GM21786 (cell line): ENCODE results near the gene SAG.

Experiments used
- ATAC-seq: cut with Tn5 transposase; IDR thresholded peaks from one replicate; pipeline ENCODE4 v1.9.1; 2021; ENCODE audit not compliant: unreplicated experiment

SAG gene

DNA sequence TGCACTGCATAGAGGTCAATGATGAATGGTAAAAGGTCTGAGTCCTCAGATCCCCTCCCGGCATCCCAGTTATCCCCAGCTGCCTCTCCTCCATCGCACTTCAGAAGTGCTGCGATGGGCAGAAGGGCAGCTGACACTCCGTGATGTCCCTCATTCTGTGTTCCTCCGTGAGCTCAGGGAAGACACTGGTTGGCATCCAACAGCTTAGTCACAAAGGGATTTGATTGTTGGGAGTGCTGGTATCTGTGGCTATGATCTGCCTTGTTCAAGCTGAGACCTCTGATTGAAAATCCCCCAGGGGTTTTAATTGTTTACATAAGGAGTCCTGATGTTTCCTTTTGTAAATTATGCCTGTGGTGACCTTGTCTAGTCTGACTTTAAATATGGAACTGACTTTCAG, 19.0 kb upstream of the SAG start:
- ATAC-seq, result no peak

DNA sequence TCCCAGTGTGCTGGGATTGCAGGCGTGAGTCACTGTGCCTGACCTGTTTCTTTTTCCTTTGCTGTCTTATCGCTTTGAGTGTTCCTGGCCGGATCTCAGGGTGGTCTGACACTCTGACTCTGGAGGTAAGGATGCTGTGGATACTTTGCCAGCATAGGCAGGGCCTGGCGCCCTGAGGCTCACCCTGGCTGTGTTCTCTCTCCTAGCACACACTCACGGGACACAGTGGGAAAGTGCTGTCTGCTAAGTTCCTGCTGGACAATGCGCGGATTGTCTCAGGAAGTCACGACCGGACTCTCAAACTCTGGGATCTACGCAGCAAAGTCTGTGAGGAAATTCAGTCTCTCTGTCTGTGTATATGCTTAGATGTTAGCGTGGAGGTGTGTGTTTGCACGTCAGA, 18.0 kb upstream of the SAG start:
- no peak for ATAC-seq

DNA sequence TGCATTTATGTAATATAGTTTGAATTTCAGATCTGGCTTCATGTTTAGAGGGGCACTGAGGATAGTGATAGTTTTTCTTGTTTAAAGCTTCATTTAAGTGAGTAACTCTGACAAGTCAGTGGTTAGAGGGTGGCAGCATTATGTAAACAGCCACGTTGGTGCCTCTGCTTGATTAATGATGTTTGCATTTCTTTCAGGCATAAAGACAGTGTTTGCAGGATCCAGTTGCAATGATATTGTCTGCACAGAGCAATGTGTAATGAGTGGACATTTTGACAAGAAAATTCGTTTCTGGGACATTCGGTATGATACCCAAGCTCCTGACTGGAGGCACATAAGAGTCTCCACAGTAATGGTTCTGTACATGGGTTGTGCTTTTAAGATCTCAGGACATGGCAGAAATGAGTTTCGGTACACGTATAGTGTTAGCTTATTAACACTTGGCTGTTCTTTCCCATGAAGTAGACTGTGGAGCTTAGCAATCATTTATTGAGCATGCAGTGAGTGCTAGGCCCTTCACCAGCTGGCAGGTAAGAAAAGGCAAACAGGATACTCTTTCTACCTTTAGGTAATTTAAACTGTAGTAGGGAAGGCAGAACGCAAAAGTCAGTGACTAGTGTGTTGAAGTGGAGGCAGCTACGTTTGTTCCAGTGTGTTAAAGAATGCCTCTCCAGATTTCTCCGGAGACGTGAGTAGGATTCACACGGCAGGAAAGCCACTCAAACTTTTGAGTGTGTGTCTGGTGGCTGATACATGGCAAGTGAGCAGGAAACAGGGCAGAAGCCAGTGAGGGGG, 17.4 kb upstream of the SAG start:
- ATAC-seq, result no peak

DNA sequence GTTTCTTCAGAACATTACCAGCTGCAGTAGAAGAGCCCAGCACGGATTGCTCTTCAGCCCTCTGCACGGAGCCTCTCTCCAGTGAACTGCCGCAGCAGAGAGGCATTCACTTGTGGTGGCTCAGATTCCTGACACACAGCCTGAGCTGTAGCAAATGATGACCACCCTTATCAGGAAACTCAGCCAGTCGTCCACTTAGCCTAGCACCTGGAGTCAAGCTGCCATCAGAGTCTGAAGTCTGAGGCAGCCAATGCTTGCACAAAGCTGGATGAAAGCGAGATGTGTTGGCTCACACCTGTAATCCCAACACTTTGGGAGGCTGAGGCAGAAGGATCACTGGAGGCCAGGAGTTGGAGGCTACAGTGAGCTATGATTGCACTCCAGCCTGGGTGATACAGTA, 11.7 kb upstream of the SAG start:
- no peak for ATAC-seq

DNA sequence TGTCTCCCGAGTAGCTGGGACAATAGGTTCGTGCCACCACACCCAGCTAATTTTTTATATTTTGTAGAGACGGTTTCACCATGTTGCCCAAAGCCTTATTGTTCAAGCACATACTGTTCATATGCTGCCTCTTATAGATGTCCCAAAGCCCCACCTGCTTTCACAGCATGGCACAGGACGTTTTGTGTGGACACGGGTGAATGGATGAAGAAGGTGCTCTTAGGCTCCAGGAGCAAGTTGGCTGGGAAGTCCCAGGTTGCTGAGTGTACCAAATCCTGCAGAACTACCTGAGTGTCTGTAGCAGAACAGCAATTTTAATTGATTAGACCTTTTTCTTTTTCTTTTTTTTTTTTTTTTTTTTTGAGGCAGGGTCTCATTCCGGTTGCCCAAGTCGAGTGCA, 10.5 kb upstream of the SAG start:
- ATAC-seq, result no peak

DNA sequence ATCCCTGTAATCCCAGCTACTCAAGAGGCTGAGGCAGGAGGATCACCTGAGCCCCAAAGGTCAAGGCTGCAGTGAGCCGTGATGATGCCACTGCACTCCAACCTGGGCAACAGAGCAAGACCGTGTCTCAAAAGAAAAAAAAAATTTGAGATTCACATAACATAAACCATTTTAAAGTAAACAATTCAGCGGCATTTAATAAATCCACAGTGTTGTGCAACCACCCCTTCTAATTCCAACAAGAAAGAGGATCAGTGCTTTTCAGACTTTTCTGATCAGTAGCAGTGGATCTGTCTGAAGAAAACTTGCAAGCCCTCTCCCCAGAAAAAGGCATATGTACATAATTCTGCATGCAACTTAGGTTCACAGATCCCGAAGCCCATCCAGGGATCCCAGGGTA, 7.2 kb upstream of the SAG start:
- no peak for ATAC-seq

DNA sequence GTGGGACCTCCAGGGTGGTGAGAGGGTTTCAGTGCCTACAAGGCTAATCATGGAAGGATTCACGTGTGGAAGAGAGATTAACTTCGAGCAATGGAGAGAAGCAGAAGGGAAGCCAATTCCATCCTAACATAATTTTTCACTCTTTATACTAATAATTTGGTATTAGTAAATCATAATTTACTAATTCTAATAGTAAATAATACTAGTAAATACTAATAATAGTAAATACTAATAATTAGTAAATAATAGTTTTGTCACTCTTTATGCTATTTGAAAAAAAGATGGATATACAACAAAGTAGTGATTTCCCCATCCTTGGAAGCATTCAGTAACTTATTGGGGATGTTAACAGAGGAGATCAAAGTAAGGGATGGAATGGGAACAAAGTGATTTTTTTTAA, 6.4 kb upstream of the SAG start:
- no peak for ATAC-seq

DNA sequence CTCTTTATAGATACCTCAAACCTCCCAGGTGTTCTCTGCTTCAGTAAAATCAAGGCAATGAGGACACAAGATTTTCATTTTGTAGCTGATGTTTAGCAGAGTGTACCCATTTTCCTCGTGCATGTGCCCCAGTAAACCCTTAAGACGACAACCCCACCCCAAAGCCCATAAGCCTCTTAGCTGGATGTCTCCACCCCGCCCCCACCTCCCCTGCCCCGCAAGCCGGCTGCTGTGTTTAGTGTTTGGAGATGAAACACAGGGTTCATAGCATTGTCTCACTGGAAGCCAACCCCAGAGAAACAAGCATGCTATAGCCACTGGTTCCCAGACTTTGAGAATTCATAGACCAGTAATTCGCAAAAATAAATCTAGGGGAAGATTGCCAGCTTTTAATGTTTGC, 5.8 kb upstream of the SAG start:
- ATAC-seq, result no peak

DNA sequence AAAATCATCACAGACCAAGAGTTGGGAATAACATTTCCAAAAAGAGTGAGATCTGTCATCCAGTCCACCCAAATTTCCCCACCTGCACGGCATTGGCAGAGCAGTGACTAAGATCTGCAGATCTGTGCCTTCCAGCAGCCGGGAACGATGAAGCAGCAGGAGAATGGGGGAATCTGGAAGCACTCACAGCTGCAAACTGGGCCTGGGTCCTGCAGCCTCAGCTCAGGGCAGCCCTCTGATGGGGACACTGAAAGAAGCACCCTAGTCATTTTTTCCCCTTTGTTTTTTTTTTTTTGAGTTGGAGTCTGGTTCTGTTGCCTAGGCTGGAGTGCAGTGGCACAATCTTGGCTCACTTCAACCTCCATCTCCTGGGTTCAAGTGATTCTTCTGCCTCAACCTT, 4.4 kb upstream of the SAG start:
- no peak for ATAC-seq

DNA sequence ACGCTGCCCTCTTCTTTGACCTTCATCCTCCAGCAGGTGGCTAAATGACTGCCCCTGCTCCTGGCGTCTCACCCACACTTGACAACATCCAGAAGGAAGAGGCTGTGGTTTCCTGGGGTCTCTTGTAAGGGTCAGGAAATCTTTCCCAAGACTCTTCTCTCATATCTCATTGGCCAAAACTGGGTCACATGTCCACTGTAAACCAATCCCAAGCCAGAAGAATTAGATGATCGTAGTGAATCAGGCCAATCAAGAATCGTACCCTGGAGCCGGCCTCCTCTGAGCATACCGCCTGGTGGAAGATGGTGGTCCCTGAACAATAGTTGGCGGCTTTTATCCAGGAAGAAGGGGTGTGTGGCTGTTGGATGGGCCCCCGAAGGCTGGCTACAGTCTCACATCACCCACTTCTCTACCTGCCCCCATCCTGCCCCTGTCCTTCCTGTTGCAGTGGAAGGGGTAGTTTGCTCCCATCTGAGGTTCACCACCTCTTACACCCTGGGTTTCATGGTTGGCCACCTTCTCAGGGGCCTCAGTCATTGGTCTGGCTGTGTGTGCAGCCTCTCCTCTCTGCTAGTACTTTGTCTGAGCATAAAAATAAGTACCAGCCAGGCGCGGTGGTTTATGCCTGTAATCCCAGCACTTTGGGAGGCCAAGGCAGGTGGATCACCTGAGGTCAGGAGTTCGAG, 3.8 kb downstream of the SAG start:
- no peak for ATAC-seq

DNA sequence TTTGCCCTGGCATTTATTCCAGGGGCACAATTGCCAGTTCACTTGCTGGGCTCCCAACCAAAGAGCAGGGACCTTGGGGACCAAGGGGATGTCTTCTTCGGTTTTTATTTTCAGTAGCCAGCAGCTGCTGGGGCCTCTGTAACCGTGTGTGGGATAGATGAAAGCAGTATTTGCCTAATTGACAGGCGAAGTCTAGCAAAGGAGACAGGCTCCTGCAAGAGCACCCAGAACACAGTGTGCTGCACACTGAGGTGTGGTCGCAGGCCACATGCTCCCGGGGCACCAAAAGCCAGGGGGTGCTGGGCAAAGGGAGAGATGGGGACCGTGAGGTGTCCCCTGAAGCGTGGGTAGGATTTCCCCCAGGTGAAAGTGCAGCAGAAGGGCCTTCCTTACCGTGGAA, 5.3 kb downstream of the SAG start:
- ATAC-seq, result no peak

DNA sequence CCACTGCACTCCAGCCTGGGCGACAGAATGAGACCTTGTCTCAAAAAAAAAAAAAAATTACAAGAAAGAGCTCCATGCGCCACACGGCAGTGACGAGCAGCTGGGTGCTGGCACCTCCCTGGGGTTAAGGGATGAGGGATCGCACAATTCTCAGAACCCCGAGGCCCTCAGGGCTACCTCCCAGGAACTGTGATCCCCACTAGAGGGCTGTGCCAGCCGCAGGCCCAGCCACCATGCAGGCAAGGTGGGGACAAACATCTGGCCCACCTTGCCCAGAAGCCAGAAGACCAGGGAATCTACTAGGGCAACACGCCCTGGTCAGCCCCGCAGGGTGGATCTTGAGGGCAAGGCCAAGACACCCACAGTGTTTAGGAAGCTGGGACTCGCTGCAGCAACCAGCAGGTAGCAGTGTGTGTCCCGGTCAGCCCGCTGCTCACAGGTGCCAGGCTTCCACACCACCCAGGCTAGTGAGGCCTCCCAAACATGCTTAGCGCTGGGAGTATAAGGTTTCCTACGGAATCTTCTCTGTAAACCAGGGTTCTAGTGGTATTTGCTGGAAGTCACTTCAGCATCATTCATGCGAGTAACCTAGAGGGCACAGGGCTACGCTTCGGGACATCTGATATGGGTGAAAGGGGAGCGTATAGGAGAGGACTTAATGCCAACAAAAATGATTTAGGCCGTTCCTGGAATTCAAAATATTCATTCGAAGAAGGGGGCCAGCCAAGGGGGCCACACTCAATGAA, 6.7 kb downstream of the SAG start:
- ATAC-seq, result no peak

DNA sequence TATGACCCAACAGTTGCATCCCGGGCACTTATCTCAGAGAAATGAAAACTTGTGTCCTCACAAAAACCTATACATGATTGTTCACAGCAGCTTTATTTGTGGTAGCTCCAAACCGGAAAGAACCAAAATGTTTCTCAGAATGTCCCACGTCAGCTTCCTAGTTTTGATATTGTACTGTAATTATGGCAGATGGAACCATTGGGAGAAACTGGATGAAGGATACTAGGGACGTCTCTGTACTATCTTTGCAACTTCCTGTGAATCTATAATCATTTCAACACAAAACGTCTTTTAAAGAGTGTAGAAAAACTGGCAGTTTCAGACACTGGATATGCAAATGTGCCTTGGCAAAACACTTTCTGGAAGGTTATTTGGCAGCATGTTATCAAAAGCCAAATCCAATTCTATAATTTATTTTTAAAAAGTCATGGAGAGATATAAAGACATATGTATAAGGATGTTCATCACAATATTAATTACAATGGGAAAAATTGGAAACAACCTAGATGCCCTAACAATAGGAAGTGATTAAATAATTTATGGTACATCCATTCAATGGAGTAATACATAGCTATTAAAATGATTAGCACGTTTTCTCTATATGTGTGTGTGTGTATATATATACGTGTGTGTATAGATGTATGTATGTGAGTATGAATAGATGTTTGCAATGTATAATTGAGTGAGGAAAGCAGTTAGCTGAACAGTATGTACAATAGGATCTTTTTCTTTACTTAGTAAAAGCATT, 9.8 kb downstream of the SAG start:
- ATAC-seq, result no peak

DNA sequence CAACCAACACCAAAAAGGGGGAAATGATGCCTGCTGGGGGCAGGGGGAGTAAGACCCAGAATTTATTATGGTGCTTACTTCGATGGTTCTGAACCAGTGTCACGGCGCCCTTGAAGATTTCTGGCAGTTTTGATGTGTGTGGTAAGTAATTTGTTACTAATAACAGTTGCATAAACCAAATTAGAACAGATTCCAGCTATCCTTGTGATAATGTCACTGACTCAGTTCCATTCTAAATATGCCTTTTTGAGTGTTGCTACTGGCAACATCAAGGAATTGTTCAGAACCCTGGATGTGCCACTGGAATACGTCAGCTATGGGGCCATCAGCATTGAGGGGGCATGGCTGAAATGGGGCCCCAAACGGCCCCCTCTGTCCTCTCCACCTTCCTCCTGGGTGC, 11.6 kb downstream of the SAG start:
- ATAC-seq, result no peak

DNA sequence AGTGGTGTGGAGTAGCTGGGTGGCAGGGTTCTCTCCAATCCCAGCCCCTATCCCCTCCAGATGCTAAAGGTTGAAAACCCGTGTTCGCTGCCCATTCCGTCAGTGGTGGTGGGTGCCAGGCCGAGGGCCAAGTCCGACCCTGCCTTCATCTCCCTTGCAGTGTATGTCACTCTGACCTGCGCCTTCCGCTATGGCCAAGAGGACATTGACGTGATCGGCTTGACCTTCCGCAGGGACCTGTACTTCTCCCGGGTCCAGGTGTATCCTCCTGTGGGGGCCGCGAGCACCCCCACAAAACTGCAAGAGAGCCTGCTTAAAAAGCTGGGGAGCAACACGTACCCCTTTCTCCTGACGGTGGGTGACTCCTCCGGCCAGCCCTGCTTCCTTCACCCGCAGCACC, 12.9 kb downstream of the SAG start:
- ATAC-seq, result no peak

DNA sequence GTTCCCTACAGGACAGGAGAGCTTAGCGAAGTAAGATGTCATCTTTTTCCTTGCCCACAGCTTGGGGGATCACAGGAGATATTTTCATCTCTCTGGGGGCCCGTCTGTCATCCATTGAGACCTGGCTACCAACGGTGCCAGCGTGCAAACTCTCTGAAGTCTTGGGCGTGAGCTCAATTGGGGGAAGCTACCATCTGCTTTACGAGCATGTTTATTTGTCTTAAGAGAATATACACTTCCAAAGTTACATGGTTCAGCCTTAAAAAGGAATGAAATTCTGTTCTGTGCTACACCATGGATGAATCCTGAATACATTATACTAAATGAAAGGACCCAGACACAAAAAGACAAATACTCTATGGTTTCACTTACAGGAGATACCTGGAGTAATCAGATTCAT, 13.6 kb downstream of the SAG start:
- no peak for ATAC-seq

DNA sequence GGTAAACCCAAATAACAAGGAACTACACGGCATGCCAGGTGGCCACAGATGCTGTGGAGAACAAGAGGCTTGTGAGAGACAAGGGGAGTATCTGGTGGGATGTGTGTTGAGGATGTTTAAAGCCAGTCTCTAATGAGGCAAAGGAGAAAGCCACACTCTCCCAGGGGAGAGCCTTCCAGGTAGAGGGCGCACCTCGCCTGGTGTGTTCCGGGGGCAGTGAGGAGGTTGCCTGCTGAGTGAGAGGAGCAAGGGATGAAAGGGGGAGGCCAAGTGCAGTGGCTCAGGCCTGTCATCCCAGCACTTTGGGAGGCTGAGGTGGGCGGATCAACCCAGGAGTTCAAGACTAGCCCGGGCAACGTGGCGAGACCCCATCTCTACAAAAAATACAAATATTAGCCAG, 16.2 kb downstream of the SAG start:
- ATAC-seq, result no peak

DNA sequence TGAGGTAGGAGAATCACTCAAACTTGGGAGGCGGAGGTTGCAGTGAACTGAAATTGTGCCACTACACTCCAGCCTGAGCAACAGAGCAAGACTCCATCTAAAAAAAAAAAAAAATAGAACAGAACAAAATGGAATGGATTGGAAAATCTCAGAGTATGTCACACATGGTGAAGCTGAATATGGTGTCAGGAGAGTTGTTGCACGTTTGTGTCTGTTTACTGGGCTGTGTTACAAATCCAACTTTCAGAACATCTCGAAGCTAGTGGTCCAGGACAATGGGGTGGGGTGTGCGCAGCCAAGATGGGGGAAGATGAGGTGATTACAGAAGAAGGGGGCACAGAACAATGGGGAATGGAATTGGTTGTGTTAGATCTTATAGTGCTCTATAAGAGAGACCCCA, 17.6 kb downstream of the SAG start:
- ATAC-seq, result no peak

DNA sequence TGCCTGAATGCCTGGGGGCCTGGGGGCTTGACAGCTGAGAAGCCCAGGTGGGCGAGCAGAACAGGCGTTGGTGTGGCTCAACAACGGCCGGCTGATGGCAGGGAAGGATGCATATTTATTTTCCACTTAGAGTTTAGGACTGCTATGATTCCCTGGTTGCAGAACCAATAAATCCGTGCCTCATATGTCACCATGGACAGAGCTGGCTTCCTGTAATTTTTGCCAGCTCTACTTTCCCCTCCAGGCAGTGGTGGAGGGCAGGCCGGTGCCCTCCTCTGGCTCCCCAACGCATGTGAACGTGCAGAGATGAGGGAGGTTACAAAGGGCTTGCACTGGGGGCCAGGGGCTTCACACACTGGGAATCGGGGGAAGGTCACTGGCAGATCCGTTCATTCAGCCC, 18.2 kb downstream of the SAG start:
- ATAC-seq, result no peak

DNA sequence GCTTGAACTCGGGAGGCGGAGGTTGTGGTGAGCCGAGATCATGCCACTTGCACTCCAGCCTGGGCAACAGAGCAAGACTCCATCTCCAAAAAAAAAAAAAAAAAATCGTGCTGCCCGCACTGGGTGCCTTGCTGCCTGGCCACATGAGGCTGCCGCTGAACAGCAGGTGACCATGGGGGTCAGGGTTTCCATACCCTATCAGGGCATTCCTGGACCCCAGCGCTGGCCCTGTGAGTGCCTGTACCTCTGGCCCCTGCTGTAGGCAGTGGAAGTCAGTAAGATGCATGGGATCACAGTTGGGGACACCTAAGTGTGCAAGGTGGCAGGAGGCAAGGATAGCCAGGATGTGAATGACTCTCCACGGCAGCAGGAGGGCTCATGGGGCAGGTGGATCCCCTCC, 18.9 kb downstream of the SAG start:
- no peak for ATAC-seq

DNA sequence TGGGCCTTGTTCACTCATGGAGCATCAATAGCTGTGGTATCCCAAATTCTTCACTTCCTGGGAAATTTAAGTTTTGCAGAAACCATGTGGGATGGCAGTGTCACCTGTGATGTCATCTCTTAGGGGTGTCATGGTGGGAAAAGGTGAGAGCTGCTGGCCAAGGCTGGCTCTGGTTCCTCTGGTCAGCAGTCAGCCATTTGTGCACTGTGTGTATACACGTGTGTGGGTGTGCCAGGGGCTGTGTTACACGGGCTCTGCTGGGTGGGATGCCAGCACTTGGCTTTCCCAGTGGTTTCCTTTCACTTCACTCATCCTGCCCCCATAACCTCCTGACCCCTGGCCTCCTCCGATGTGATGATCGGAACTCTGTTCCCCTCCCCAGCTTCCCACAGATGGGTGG, 21.3 kb downstream of the SAG start:
- no peak for ATAC-seq
